ENCODE data around the gene FAM107B.
"Not testable (repeated sequence)": the region's sequence is repeated elsewhere in the genome, so short reads cannot be mapped to it uniquely, and the experiment has no call there.

Gene FAM107B

DNA sequence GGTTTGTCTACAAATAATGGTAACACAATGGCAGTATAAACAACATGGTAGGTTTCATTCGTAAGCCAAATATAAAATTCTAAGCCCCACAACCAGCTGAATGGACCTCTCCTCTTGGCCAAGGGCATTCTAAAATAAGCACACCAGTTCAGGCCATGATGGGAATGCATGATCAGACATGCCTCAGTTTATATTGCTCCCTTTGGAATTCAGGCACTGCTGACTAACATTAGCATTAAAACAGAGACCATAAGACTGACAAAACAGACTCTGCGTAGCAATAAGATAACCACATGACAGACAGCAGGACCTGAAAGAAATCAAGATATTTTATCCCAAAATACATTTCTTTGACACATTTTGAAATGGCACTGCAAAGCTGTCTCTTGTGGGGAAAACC, 125.8 kb downstream of the FAM107B start:
- no peak overlapping the region for H3K4me3 ChIP-seq (ENCODE audit: control insufficient read depth, low read depth, low read length)
- no peak for DNase-seq (ENCODE audit: low read depth)
- no peak for TF ChIP-seq CTCF (conservative IDR thresholded peaks at IDR 0.05; ENCODE audit: control insufficient read depth, insufficient read depth, low read depth, low read length)

DNA sequence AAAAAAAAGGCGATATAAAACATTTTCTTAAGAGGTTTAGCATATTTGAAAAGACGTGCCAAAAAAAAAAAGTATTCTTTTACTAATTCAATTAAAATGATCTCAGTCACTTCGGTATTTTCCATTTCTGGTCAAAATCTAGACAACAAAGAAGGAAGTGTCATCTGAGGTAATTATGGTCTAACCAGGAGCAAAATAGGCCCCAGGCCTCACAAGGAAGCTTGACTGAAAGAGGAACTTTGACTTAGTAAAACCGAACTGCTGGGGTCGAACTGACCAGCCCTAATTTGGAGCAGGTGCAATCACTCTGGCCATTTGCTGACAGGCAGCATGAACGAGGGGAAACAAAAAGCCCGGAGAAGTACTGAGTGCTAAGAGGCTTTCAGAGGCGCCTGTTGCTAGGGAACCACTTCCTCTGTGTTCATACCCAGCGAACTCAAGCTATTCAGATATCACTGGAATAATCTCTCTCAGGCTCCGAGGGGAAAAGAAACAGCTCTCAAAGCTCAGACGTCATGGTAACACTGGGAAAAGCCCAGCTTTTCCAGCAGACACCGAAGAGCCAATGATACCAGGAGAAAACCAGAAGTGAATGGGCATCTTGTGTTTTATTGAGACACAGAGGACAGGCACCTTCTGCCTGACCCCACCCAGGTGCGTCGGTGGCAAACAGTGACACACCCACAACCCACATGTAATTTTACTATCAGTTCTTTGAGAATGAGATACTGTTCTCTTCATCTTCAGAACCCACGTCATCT, 126.5 kb downstream of the FAM107B start:
- peak; percentile 22 for DNase-seq (ENCODE audit: low read depth)
- TF ChIP-seq CTCF (conservative IDR thresholded peaks at IDR 0.05; ENCODE audit: control insufficient read depth, insufficient read depth, low read depth, low read length) = no peak
- H3K4me3 ChIP-seq (ENCODE audit: control insufficient read depth, low read depth, low read length) = no peak overlapping the region

GRCh38 chr10:14645239-14645960, 129.3 kb downstream of the FAM107B start:
- DNase-seq (ENCODE audit: low read depth) = no peak
- TF ChIP-seq CTCF (conservative IDR thresholded peaks at IDR 0.05; ENCODE audit: control insufficient read depth, insufficient read depth, low read depth, low read length) = no peak

GRCh38 chr10:14639637-14640036, 135.1 kb downstream of the FAM107B start:
- no peak for DNase-seq (ENCODE audit: low read depth)
- no peak for TF ChIP-seq CTCF (conservative IDR thresholded peaks at IDR 0.05; ENCODE audit: control insufficient read depth, insufficient read depth, low read depth, low read length)
- H3K4me3 ChIP-seq (ENCODE audit: control insufficient read depth, low read depth, low read length) = no peak overlapping the region

More at GRCh38 chr10:14645239-14645960, 129.3 kb downstream of the FAM107B start:
- H3K4me3 ChIP-seq (ENCODE audit: control insufficient read depth, low read depth, low read length) = no peak overlapping the region

- no peak for DNase-seq (ENCODE audit: low read depth)
- H3K4me3 ChIP-seq (ENCODE audit: control insufficient read depth, low read depth, low read length) = no peak overlapping the region
- TF ChIP-seq CTCF (conservative IDR thresholded peaks at IDR 0.05; ENCODE audit: control insufficient read depth, insufficient read depth, low read depth, low read length) = no peak
These were observed 139.5 kb downstream of the FAM107B start for GRCh38 chr10:14635043-14635710.

DNA sequence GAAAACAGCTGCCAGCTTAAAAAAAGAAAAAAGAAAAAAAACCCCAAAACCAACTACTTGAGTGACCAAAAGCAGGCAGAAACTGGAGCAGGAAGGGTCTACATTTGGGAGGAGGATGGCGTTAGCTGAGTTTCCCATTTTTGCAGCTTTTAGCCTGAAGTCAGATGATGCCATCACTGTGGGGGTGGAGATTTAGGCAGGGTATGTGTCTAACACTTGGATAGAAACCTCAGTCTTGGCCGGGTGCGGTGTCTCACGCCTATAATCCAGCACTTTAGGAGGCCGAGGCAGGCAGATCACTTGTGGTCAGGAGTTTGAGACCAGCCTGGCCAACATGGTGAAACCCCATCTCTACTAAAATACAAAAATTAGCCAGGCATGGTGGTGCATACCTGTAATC, 140.1 kb downstream of the FAM107B start:
- not testable (repeated sequence) for H3K4me3 ChIP-seq (ENCODE audit: control insufficient read depth, low read depth, low read length); DNase-seq (ENCODE audit: low read depth)

Measured in fibroblast of mammary gland (primary cell).